ENCODE results near the gene PDCD1. TPM values are rescaled to one million over a fixed set of nuclear protein-coding genes. Genes with fewer than 3 reads are reported as not detected.

Gene PDCD1
- polyA plus RNA-seq, 1 experiment = not detected

DNA sequence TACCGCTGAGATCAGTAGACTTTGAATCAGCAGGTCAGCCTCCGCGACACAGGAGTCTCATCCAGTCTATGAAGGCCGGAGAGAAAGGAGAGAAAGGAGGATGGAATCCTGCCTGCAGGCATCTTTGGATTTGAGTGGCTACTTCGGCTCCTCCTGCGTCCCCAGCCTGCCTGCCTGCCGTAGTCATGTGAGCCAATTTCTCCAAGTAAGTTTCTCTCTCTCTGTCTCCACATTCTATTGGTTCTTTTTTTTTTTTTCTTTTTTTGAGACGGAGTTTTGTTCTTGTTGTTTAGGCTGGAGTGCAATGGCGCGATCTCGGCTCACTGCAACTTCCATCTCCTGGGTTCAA lies 16.7 kb downstream of the PDCD1 start:
- Histone ChIP-seq H3K27me3 (ENCODE audit: control insufficient read depth, insufficient read depth, low read length) (peaks cover 9% of the 10 kb centered on the region), H3K4me3 (ENCODE audit: low read depth, low read length) (no peak overlapping the region), H3K9me3 (ENCODE audit: control insufficient read depth, insufficient read depth, low read length) (peaks cover 6% of the 10 kb centered on the region; the same call in 1 of the 2 replicates), H3K27ac (ENCODE audit: low read depth, low read length) (no peak overlapping the region)
- DNase-seq (ENCODE audit: low read depth, low spot score) = no peak
- ChIA-PET CTCF (no interaction called here), POLR2A (no interaction called here)
- TF ChIP-seq, protein P1, sequence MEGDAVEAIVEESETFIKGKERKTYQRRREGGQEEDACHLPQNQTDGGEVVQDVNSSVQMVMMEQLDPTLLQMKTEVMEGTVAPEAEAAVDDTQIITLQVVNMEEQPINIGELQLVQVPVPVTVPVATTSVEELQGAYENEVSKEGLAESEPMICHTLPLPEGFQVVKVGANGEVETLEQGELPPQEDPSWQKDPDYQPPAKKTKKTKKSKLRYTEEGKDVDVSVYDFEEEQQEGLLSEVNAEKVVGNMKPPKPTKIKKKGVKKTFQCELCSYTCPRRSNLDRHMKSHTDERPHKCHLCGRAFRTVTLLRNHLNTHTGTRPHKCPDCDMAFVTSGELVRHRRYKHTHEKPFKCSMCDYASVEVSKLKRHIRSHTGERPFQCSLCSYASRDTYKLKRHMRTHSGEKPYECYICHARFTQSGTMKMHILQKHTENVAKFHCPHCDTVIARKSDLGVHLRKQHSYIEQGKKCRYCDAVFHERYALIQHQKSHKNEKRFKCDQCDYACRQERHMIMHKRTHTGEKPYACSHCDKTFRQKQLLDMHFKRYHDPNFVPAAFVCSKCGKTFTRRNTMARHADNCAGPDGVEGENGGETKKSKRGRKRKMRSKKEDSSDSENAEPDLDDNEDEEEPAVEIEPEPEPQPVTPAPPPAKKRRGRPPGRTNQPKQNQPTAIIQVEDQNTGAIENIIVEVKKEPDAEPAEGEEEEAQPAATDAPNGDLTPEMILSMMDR (IDR thresholded peaks at IDR 0.05; ENCODE audit: low read depth, low read length) = no peak

GRCh38 chr2:241841181-241842066 lies 17.3 kb downstream of the PDCD1 start:
- CTCF ChIA-PET = interaction anchor here (0.6 kb wide), 1 partner anchor 63 kb away, joined by 4 read pairs; no protein-coding TSS in a partner anchor
- Histone ChIP-seq H3K9me3 (ENCODE audit: control insufficient read depth, insufficient read depth, low read length) (peaks cover 6% of the 10 kb centered on the region; the same call in 1 of the 2 replicates), H3K4me3 (ENCODE audit: low read depth, low read length) (no peak overlapping the region), H3K27ac (ENCODE audit: low read depth, low read length) (no peak overlapping the region), H3K27me3 (ENCODE audit: control insufficient read depth, insufficient read depth, low read length) (peaks cover 11% of the 10 kb centered on the region)
- DNase-seq (ENCODE audit: low read depth, low spot score) = no peak
- TF ChIP-seq, protein P1 (IDR thresholded peaks at IDR 0.05; ENCODE audit: low read depth, low read length) = no peak
- POLR2A ChIA-PET = no interaction called here

GRCh38 chr2:241837197-241837965 lies 21.3 kb downstream of the PDCD1 start:
- Histone ChIP-seq H3K27me3 (ENCODE audit: control insufficient read depth, insufficient read depth, low read length) (peaks cover 8% of the 10 kb centered on the region), H3K9me3 (ENCODE audit: control insufficient read depth, insufficient read depth, low read length) (peaks cover 4% of the 10 kb centered on the region), H3K27ac (ENCODE audit: low read depth, low read length) (no peak overlapping the region), H3K4me3 (ENCODE audit: low read depth, low read length) (no peak overlapping the region)
- POLR2A ChIA-PET = no interaction called here
- no peak for DNase-seq (ENCODE audit: low read depth, low spot score)
- TF ChIP-seq, protein P1 (IDR thresholded peaks at IDR 0.05; ENCODE audit: low read depth, low read length) = no peak
- CTCF ChIA-PET = interaction anchor here (1.6 kb wide), 1 partner anchor 41 kb away, joined by 4 read pairs; no protein-coding TSS in a partner anchor

DNA sequence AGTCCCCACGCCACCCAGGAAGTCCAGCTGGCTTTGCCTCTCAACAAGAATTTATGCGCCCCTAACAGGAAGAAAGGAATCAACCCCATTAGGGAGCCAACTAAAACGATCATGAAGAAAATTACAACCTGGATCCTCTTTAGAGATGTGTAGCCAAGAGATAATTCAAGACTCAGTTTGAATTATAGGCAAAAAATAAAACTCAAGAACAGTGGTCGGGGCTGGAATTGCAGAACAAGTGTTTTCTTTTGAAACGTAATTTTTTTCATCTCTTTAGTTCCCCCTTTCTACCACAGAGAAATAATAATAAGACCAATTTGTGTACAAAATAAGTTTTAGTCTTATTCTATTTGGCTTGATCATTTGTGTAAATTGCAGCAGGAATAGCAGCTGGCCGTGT lies 22.4 kb downstream of the PDCD1 start:
- Histone ChIP-seq H3K9me3 (ENCODE audit: control insufficient read depth, insufficient read depth, low read length) (peaks cover 6% of the 10 kb centered on the region), H3K27me3 (ENCODE audit: control insufficient read depth, insufficient read depth, low read length) (peaks cover 8% of the 10 kb centered on the region), H3K4me3 (ENCODE audit: low read depth, low read length) (no peak overlapping the region), H3K27ac (ENCODE audit: low read depth, low read length) (no peak overlapping the region)
- TF ChIP-seq, protein P1 (IDR thresholded peaks at IDR 0.05; ENCODE audit: low read depth, low read length) = no peak
- DNase-seq (ENCODE audit: low read depth, low spot score) = no peak
- POLR2A ChIA-PET = interaction anchor here (1.0 kb wide), 1 partner anchor 10 kb away, joined by 3 read pairs; no protein-coding TSS in a partner anchor
- CTCF ChIA-PET = interaction anchor here (0.7 kb wide), 1 partner anchor 8 kb away, joined by 3 read pairs; no protein-coding TSS in a partner anchor

Data from AG04450 (cell line).